Measurements from ENCODE around the gene KDELR3.

The KDELR3 gene

GRCh38 chr22:38484244-38484643, 16.3 kb downstream of the KDELR3 start:
- DNase-seq, result no peak

GRCh38 chr22:38485783-38486182, 17.9 kb downstream of the KDELR3 start:
- no peak for DNase-seq

GRCh38 chr22:38487946-38488345, 20.1 kb downstream of the KDELR3 start:
- DNase-seq, result no peak

- DNase-seq, result no peak
Measured at GRCh38 chr22:38489142-38489541, 21.2 kb downstream of the KDELR3 start.

GRCh38 chr22:38489561-38490145, 21.8 kb downstream of the KDELR3 start:
- DNase-seq, result no peak

GRCh38 chr22:38490475-38490874, 22.6 kb downstream of the KDELR3 start:
- no peak for DNase-seq

- DNase-seq, result no peak
Measured at GRCh38 chr22:38490915-38491314, 23.0 kb downstream of the KDELR3 start.

- DNase-seq, result no peak
Measured at GRCh38 chr22:38491707-38492348, 23.9 kb downstream of the KDELR3 start.

- DNase-seq, result no peak
Measured at GRCh38 chr22:38494498-38494897, 26.6 kb downstream of the KDELR3 start.

- DNase-seq, result no peak
Measured at GRCh38 chr22:38494939-38495338, 27.0 kb downstream of the KDELR3 start.

GRCh38 chr22:38497869-38498268, 30.0 kb downstream of the KDELR3 start:
- no peak for DNase-seq

GRCh38 chr22:38501797-38502672, 34.1 kb downstream of the KDELR3 start:
- no peak for DNase-seq

GRCh38 chr22:38503021-38503420, 35.1 kb downstream of the KDELR3 start:
- no peak for DNase-seq

GRCh38 chr22:38504731-38505540, 37.0 kb downstream of the KDELR3 start:
- peak; percentile 75 for DNase-seq

GRCh38 chr22:38505541-38506117, 37.7 kb downstream of the KDELR3 start:
- peak; percentile 62 for DNase-seq

- peak; percentile 94 for DNase-seq
Measured at GRCh38 chr22:38506118-38506962, 38.4 kb downstream of the KDELR3 start, which contains the start of gene DDX17. DDX17 (minus strand) TSS chr22:38506311.

GRCh38 chr22:38510416-38510970, 42.6 kb downstream of the KDELR3 start:
- no peak for DNase-seq

GRCh38 chr22:38513063-38513462, 45.2 kb downstream of the KDELR3 start:
- peak; percentile 56 for DNase-seq

GRCh38 chr22:38518620-38519019, 50.7 kb downstream of the KDELR3 start:
- DNase-seq, result no peak

- no peak for DNase-seq
Measured at GRCh38 chr22:38519453-38520250, 51.8 kb downstream of the KDELR3 start.
